Gastroesophageal sphincter (tissue), 3 donors: ENCODE data around the gene CATSPER4.

Source experiments
- POLR2A ChIP-seq, 2 donors: fragments of 450-650 bp; IDR thresholded peaks; one replicate each; pipeline ENCODE4 v1.6.1; 2017; ENCODE audit warnings: antibody characterized with exemption in 2 of 2, mild to moderate bottlenecking in 2 of 2, moderate library complexity in 1 of 2
- TF ChIP-seq, protein P1 (sequence below), 4 experiments: fragments of 200-600 bp in 2 of 4; fragments of 450-650 bp in 2 of 4; sonication (generic) in 1 of 4; IDR thresholded peaks; one replicate each; pipeline ENCODE4 v1.5.1; 2017 to 2019; ENCODE audit warnings: antibody characterized with exemption in 4 of 4, mild to moderate bottlenecking in 2 of 4, moderate library complexity in 2 of 4

DNA sequence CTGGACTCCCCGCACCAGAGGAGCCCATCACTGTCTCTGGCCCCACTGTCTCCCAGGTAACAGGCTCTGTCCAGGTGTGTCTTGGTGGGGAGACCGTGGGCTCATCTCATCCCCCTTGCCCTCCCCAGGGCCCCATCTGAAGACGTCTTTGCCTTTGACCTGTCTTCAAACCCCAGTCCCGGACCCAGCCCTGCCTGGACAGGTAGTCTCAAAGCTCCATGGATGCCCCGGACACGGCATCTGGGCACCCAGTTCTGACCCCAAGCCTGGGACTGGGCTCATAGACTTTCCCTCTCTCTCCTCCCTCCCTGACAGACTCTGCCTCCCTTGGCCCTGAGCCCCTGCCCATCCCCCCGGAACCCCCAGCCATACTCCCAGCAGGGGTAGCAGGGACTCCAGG lies 6.3 kb upstream of the CATSPER4 start:
- no peak for TF ChIP-seq POLR2A (IDR thresholded peaks at IDR 0.05)
- TF ChIP-seq, protein P1, sequence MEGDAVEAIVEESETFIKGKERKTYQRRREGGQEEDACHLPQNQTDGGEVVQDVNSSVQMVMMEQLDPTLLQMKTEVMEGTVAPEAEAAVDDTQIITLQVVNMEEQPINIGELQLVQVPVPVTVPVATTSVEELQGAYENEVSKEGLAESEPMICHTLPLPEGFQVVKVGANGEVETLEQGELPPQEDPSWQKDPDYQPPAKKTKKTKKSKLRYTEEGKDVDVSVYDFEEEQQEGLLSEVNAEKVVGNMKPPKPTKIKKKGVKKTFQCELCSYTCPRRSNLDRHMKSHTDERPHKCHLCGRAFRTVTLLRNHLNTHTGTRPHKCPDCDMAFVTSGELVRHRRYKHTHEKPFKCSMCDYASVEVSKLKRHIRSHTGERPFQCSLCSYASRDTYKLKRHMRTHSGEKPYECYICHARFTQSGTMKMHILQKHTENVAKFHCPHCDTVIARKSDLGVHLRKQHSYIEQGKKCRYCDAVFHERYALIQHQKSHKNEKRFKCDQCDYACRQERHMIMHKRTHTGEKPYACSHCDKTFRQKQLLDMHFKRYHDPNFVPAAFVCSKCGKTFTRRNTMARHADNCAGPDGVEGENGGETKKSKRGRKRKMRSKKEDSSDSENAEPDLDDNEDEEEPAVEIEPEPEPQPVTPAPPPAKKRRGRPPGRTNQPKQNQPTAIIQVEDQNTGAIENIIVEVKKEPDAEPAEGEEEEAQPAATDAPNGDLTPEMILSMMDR (IDR thresholded peaks at IDR 0.05) = no peak
